GM03348 (cell line): ENCODE results near the gene WDR35.

ENCODE experiments used
- DNase-seq: peaks from one replicate; pipeline ENCODE4 v3.0.0; 2012; ENCODE audit warnings: low spot score

The WDR35 gene

DNA sequence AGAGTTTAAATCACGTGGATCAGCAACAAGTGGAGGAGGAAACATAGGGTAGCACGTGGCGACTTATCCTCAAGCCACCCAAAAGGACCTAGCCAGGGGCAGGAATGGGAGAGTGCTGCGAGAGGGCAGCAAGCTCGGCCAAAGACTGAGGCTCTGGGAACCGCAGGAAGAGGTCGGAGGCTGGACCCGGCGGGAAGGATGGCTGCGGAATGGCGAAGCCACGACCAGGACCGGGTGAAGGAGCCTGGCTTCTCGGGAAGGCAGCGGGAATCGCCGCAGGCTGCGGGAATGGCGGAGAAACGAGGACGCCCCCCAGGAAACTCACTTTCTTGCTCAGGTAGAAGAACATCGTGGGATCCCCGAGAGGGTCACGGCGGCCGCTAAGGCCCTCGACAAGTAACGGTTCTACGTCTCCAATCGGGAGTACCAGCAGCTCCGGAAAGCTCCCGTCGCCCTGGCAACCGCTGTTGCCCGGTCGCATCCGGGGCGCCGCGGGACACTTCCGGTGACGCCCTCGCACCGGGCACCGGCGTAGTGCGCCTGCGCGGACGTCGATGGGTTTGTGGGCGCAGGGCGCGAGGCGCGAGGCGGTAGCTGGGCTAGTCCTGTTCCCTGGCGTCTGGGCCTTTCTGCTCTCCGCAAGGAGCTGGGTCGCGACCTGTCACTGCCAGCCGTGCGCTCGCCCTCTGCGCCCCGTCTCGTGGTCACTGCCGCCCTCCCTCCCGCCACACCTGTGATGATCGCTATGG, at the start of gene WDR35:
Gene WDR35, minus strand, starts transcription at position 439 of the 749 bp plus-strand sequence. Its CDS starts 90 bp downstream, at position 349.
- peak; percentile 99 for DNase-seq

DNA sequence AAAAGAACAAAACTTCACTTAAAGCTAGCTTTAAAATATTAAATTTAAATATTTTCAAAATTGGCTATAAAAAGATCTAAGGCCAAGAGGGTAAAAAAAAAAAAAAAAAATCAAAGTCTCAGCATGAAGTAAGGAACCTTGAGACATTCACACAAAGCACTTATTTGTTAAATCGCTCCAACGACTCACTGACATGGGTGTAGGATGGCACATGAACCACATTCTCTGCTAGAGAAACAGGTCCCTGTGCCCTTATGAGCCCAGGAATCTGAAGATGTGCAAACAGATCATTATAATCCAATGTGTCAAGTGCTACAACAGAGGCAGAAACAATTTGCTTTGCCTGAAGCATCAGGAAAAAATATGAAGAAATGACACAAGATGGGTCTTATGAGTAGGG, 47.8 kb upstream of the WDR35 start:
- DNase-seq, result no peak

DNA sequence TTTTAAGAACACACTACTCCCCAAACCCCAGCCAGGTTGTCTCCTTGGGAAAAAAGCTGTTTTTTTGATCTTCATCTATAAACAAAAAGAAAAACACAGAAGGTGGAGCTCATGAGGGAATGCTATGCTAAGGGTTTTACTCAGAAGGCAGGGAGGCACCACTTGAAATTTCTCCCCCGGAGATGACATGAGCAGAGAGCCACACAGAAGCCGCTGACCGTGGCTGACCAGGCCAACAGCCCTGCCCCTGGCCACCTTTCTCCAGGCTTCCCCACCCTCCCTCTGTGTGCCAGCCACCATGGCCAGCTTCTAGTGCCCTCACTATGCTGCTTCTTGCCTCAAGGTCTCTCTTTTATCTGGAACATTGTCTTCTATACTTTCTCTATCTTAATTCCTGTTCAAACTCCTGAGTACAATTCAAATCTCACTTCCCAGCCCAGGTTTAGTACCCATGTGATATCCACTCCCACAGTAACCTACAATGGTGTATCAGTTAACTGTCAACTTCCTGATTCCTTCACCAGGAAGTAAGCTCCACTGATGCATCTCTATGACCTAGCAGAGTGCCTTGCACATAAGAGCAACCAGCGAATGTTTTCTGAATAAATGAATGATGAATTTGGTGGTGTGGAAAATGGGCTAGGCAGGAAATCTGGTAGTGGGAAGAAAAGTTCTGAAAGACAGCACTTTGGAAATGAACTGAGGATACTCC, 46.2 kb upstream of the WDR35 start:
- DNase-seq, result no peak

GRCh38 chr2:20034821-20035220, 44.9 kb upstream of the WDR35 start:
- DNase-seq, result no peak

DNA sequence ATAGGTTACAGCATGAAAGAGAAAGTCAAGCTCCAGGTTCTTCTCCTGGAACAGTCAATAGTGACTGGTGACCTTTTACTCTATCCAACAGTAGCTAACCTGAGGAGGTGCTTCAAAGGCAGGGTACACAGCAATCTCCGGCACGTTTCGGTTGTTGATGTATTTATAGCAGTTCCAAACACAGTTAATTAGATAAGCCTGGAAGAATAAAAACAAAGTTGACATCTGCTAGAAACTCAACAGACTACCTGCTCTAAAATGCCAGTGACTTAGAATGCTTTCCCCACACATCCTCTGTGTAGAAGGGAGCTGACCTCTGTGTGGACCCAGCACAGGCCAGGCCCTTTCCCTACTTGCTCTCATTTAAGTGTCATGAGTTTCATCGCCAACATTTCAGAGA, 44.3 kb upstream of the WDR35 start:
- DNase-seq, result no peak

GRCh38 chr2:20033322-20033721, 43.4 kb upstream of the WDR35 start:
- DNase-seq, result no peak

DNA sequence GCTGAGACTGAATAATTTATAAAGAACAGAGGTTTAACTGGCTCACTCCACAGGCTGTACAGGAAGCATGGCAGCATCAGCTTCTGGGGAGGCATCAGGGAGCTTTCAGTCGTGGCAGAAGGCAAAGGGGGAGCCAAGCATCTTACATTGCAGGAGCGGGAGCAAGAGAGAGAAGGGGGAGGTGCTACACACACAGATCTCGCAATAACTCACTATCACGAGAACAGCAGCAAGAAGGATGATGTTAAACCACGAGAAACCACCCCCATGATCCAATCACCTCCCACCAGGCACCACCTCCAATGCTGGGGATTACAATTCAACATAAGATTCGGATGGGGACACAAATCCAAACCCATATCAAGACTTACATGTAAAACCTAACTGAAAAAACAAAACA, 40.3 kb upstream of the WDR35 start:
- no peak for DNase-seq

- DNase-seq, result peak; percentile 8
Observed at GRCh38 chr2:20027705-20028434, 38.0 kb upstream of the WDR35 start.

- no peak for DNase-seq
Observed at GRCh38 chr2:20027260-20027677, 37.4 kb upstream of the WDR35 start.

GRCh38 chr2:20025065-20025786, 35.3 kb upstream of the WDR35 start:
- DNase-seq, result no peak

DNA sequence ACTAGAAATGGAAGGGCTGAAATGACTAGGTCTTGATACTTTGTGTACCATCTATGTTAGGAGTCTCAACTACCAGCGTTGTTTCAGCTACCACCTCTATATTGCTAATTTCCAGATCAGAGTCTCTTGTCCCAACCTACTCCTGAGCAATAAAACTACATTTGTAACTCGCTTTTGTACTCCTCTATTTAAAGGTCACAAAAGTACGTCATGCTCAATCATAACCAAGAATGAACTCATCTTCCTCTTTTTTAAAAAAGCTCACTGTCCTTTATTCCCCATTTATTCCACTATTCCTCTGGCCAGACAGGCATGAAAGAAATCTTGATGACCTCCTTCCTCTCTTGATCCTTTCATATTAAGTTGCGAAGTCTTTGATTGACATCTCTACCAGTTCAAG, 33.8 kb upstream of the WDR35 start:
- no peak for DNase-seq

GRCh38 chr2:20021405-20022009, 31.6 kb upstream of the WDR35 start:
- no peak for DNase-seq

DNA sequence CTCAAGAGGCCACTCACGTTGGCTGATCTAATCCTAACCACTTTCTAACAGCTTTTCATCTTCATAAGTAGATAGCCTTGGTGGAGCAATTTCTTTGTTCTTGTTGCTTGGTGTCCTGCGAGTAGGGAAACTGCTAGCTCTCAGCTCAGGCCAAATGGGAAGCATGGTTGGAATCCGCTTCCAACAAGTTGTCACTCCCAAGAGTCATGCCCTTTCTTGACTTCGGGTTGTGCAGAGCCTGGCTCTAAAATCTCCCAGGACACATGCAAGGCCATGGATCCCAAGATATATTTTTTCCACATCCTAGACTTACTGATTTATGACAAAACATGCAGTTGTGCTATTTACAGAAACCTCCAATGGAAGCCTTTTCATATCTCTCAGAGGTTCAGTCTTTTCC, 29.8 kb upstream of the WDR35 start:
- no peak for DNase-seq

DNA sequence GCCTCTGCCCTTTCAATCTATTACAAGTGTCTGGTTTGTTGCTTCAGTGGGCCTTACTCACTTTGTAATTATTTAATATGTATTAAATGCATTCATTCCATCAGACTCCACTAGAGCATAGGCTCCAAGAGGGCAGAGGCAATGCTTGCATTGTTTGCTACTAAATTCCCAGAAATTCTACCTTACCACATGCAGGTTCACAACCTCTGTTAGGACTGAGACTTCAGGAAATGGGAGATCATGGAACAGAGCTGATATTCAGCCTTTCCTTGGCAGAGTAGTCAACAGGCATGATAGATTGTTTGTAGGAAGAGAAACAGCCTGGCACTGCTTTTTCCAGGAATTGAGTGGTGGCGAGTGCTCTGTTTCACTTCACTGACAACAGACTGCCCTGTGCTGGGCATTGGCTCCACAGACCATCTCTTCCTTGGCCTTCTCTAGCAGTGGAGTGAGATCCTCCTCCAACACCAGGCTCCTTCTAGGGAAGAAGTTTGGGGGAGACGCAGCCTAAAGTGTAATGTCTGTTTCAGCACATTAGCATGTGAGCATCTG, 28.8 kb upstream of the WDR35 start:
- DNase-seq, result no peak

DNA sequence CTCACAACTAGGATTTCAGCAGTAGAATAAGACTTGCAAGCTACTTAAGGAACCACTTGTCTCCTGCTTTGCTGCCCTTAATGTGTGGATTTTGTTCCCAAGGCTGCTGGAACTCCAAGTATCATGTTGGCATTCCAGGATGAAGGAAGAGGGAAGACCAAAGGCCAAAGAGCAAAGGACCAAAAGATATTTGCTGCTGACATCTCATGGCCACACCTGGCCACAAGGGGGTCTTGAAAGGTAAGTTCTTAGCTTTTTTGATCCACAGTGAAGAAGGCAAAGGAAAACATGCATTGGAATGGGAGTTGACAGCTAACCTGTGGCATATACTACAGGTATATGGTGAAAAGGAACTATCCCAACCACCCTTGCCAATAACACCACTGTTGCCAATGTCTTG, 26.4 kb upstream of the WDR35 start:
- no peak for DNase-seq

DNA sequence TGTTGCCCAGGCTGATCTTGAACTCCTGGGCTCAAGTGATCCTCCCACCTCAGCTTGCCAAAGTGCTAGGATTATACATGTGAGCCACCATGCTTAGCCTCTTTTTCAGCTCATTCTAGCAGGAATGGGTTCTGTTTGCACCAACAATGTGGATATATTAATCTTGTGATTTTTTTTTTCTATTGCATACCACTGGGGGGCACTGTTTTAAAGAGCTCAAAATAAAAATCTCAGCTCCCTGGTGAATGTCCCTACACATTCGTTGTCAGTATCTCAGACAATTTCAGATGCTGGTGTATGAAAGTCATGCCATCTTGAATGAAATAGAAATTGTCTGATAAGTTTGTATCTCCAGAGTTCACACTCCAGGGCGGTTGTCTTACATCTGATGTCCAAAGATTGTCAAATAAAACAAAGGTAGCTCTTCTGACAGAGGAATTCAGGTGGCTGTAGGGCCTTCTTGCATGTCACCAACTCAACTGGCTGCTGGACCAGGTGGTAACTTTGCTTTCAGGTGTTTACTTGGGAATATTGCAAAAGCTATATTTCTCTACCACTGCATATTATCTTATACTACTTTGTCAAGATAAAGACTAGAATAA, 25.7 kb upstream of the WDR35 start:
- DNase-seq, result peak; percentile 72

DNA sequence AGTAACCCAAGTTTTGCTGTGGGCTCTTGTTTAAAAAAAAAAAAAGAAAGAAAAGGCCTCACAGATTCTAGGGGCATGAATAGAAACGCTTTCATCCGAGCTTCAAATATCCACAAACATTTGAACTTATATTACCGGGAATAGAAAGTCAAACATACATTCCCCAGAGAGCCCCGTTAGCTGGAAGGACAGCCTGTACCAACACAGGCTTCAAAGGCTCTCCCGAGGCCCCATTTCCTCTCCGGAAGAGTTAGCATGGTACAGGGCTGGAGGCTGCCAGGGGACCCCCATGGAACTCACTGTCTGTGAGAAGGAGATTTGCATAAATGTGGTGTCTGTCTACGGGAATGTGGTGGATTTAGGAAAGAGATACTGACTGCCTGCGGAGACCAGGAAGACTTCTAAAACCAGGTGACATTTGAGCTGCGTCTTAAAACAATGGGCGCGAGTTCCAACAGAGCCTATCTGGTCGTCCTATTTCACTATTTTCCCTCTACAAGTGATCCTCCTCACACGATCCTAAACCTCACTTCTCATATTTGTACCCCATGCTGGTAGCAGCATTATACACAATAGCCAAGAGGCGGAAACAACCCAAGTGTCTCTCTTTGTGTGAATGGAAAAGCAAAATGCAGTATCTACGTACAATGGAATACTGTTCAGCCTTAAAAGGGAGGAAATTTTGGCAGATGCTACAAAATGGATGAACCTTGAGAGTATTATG, 23.4 kb upstream of the WDR35 start:
- DNase-seq, result no peak

GRCh38 chr2:20012282-20013125, 22.6 kb upstream of the WDR35 start, which contains the start of gene MATN3:
MATN3 (minus strand) TSS chr2:20012668; CDS start chr2:20012631, 37 bp downstream.
- peak; percentile 93 for DNase-seq

- DNase-seq, result peak; percentile 5
Observed at GRCh38 chr2:20012032-20012281, 22.1 kb upstream of the WDR35 start.
